ENCODE data around the gene KCNMB2. TPM values are rescaled to one million over a fixed set of nuclear protein-coding genes. Genes with fewer than 3 reads are reported as not detected.

The KCNMB2 gene
- total and polyA plus RNA-seq, 3 donors from 2014 or later = 2.6 TPM; not detected in 2

GRCh38 chr3:178714925-178715832 lies 178.9 kb downstream of the KCNMB2 start:
- Histone ChIP-seq H3K4me3 (no peak overlapping the region), H3K36me3 (ENCODE audit: low read depth, missing control alignments) (no peaks in the 10 kb centered on the region), H3K27ac (no peak overlapping the region), H3K9me3 (no peaks in the 10 kb centered on the region), H3K27me3 (no peaks in the 10 kb centered on the region), H3K4me1 (no peaks in the 10 kb centered on the region)
- TF ChIP-seq CTCF (IDR thresholded peaks at IDR 0.05) = no peak
- no peak for TF ChIP-seq POLR2A (IDR thresholded peaks at IDR 0.05)
- 64% methylated on average over 4 of the region's 4 CpGs for WGBS, 2 donors
- no peak for DNase-seq
- intact Hi-C loops (cut with DNase I; ENCODE audit: low total_unique reads) = no loop called here

GRCh38 chr3:178718995-178719635 lies 182.9 kb downstream of the KCNMB2 start:
- Histone ChIP-seq H3K36me3 (ENCODE audit: low read depth, missing control alignments) (no peaks in the 10 kb centered on the region), H3K4me3 (no peak overlapping the region), H3K4me1 (no peaks in the 10 kb centered on the region), H3K27ac (no peak overlapping the region), H3K27me3 (no peaks in the 10 kb centered on the region), H3K9me3 (no peaks in the 10 kb centered on the region)
- TF ChIP-seq POLR2A (IDR thresholded peaks at IDR 0.05) (no peak), CTCF (IDR thresholded peaks at IDR 0.05) (no peak)
- 100% methylated on average over 1 of the region's 1 CpG for WGBS, 2 donors
- intact Hi-C loops (cut with DNase I; ENCODE audit: low total_unique reads) = no loop called here
- no peak for DNase-seq

GRCh38 chr3:178732824-178733223 lies 196.6 kb downstream of the KCNMB2 start:
- Histone ChIP-seq H3K27ac (no peak overlapping the region), H3K9me3 (no peaks in the 10 kb centered on the region), H3K36me3 (ENCODE audit: low read depth, missing control alignments) (no peaks in the 10 kb centered on the region), H3K4me3 (no peak overlapping the region), H3K27me3 (no peaks in the 10 kb centered on the region), H3K4me1 (no peaks in the 10 kb centered on the region)
- TF ChIP-seq POLR2A (IDR thresholded peaks at IDR 0.05) (no peak), CTCF (IDR thresholded peaks at IDR 0.05) (no peak)
- WGBS, 2 donors = 87 to 91% methylated on average over 4 of the region's 4 CpGs
- no peak for DNase-seq
- intact Hi-C loops (cut with DNase I; ENCODE audit: low total_unique reads) = no loop called here

GRCh38 chr3:178735032-178735674 lies 198.9 kb downstream of the KCNMB2 start:
- Histone ChIP-seq H3K4me3 (no peak overlapping the region), H3K4me1 (no peaks in the 10 kb centered on the region), H3K27ac (no peak overlapping the region), H3K36me3 (ENCODE audit: low read depth, missing control alignments) (no peaks in the 10 kb centered on the region), H3K27me3 (no peaks in the 10 kb centered on the region), H3K9me3 (no peaks in the 10 kb centered on the region)
- TF ChIP-seq CTCF (IDR thresholded peaks at IDR 0.05) (no peak), POLR2A (IDR thresholded peaks at IDR 0.05) (no peak)
- intact Hi-C loops (cut with DNase I; ENCODE audit: low total_unique reads) = no loop called here
- 63 to 71% methylated on average over 4 of the region's 4 CpGs for WGBS, 2 donors
- no peak for DNase-seq
